ENCODE data around the gene SPAG7.
A peak's percentile ranks its signal among the peaks of the same experiment; 100 is the strongest.
"Not testable (repeated sequence)": the region's sequence is repeated elsewhere in the genome, so short reads cannot be mapped to it uniquely, and the experiment has no call there.

The SPAG7 gene

GRCh38 chr17:4935650-4936049, 32.0 kb downstream of the SPAG7 start:
- DNase-seq = no peak

GRCh38 chr17:4934173-4934979, 33.2 kb downstream of the SPAG7 start:
- DNase-seq = peak; percentile 53

DNA sequence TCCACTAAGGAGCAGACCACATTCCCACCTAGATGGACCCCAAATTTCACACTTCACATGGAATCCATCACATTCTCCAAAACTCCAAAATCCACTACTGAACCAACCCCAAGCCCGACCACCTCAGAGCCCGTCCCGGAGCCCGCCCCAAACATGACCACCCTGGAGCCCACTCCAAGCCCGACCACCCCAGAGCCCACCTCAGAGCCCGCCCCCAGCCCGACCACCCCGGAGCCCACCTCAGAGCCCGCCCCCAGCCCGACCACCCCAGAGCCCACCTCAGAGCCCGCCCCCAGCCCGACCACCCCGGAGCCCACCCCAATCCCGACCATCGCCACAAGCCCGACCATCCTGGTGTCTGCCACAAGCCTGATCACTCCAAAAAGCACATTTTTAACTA, 34.0 kb downstream of the SPAG7 start:
- DNase-seq = no peak

- no peak for DNase-seq
Measured at GRCh38 chr17:4932756-4933155, 34.9 kb downstream of the SPAG7 start.

DNA sequence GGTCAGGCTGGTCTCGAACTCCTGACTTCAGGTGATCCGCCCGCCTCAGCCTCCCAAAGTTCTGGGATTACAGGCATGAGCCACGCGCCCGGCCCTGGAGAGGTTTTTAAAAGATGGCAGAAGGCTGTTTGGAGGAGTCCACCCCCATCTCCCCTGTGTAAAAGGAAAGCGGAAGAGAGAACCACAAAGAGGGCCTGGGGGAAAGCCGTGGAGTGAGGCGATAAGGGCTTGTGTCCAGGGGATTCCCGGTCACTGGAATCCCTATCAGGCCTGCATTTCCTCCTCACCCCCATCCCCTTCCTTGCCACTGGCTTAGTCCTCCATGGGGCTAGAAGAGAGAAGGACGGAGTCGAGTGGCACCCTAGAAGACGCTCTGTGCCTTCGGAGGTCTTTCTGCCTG, 35.7 kb downstream of the SPAG7 start, which contains the start of gene GP1BA:
Gene GP1BA (plus strand): TSS at position 315 of the 400 bp plus-strand sequence. CDS start 328 bp downstream, outside the sequence.
- no peak for DNase-seq

DNA sequence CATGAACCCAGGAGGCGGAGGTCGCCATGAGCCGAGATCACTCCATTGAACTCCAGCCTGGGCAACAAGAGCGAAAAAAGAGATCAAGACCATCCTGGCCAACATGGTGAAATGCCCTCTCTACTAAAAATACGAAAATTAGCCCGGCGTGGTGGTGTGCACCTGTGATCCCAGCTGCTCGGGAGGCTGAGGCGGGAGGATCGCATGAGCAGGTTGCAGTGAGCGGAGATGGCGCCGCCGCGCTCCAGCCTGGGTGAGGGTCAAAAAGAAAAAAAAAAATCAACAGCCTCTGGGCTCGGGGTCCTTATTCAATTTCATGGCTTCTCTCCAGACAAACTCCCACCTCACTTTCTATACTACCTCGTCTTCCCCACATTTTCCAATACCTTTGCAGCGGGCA, 38.7 kb downstream of the SPAG7 start:
- DNase-seq = no peak

DNA sequence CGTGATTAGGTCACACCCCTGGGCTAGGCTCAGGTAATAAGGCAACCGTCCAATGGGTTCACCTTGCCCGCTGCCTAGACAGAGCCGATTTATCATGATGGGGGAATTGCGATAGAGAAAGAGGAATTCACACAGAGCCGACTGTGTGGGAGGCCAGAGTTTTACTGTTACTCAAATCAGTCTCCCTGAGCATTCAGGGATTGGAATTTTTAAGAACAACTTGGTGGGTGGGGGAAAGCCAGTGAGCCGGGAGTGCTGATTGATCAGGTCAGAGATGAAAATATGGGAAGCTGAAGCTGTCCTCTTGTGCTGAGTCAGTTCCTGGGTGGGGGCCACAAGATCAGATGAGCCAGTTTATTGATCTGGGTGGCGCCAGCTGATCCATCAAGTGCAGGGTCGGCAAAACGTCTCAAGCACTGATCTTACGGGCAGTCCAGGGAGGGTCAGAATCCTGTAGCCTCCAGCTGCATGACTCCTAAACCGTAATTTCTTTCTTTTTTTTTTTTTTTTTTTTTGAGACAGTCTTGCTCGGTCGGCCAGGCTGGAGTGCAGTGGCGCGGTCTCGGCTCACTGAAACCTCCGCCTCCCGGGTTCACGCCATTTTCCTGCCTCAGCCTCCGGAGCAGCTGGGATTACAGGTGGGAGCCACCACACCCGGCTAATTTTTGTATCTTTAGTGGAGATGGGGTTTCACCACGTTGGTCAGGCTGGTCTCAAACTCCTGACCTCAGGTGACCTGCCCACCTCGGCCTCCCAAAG, 40.9 kb downstream of the SPAG7 start:
- DNase-seq = not testable (repeated sequence)

- no peak for DNase-seq
Measured at GRCh38 chr17:4921320-4921719, 46.3 kb downstream of the SPAG7 start.

DNA sequence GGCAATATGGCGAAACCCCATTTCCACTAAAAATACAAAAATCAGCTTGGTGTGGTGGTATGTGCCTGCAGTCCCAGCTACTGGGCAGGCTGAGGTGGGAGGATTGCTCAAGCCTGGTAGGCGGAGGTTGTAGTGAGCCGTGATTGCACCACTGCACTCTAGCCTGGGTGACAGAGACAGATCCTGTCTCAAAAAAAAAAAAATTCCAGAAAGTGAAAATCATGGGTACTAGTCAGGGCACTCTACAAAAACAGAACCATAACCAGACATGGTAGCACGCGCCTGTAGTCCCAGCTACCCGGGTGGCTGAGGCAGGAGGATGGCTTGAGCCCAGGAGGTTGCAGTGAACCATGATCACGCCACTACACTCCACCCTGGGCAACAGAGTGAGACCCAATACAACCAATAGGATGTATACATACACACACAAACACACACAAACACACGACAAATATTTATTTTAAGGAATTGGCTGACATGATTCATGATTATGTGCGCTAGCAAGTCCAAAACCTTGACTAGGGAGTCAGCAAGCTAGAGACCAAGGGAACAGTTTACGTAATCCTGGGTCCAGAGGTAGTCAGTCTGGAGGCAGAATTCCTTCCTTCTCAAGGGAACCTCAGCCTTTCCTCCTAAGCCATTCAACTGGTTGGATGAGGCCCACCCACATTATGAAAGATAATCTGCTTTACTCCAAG, 47.1 kb downstream of the SPAG7 start:
- no peak for DNase-seq

- DNase-seq = no peak
Measured at GRCh38 chr17:4919511-4920047, 48.0 kb downstream of the SPAG7 start.

- DNase-seq = not testable (repeated sequence)
Measured at GRCh38 chr17:4914551-4914950, 53.1 kb downstream of the SPAG7 start.

- no peak for DNase-seq
Measured at GRCh38 chr17:4913994-4914393, 53.6 kb downstream of the SPAG7 start.

All from femur (tissue), 1 donor.